CD14-positive monocyte (primary cell): ENCODE measurements around the gene PTGDR. TPM values are rescaled to one million over a fixed set of nuclear protein-coding genes. Genes with fewer than 3 reads are reported as not detected.

Source experiments
- DNase-seq, 3 donors: peaks; one replicate each; pipeline ENCODE4 v3.0.0-alpha.2; 2011 to 2022
- H2AFZ ChIP-seq: 2 replicates; pipeline ENCODE4 v1.6.0; 2012; ENCODE audit warnings: mild to moderate bottlenecking, low read depth, low read length, inconsistent platforms; ENCODE audit not compliant: insufficient read depth, poor library complexity, severe bottlenecking
- H3K27ac ChIP-seq, 2 donors: 1 replicate in 1 of 2; 2 replicates in 1 of 2; pipeline ENCODE4 v1.5.1; 2012 to 2013; ENCODE audit warnings: low read length in 2 of 2, control low read depth in 1 of 2, inconsistent platforms in 1 of 2, low read depth in 1 of 2, mild to moderate bottlenecking in 1 of 2
- H3K27me3 ChIP-seq, 2 donors: one replicate each; pipeline versions ENCODE4 v1.6.0 to v1.6.1; 2011 to 2013; ENCODE audit warnings: low read length in 2 of 2; ENCODE audit not compliant: control insufficient read depth in 2 of 2, insufficient read depth in 2 of 2
- H3K36me3 ChIP-seq, 2 donors: replicated peaks in 1 of 2; 1 replicate in 1 of 2; 2 replicates in 1 of 2; pipeline versions ENCODE4 v1.5.1 to v1.6.1; 2012 to 2013; ENCODE audit warnings: low read length in 2 of 2, control low read depth in 1 of 2, inconsistent platforms in 1 of 2, mild to moderate bottlenecking in 1 of 2; ENCODE audit not compliant: insufficient read depth in 2 of 2, control insufficient read depth in 1 of 2
- H3K4me1 ChIP-seq, 2 donors: 1 replicate in 1 of 2; 2 replicates in 1 of 2; pipeline versions ENCODE4 v1.5.1 to v1.6.1; 2012 to 2013; ENCODE audit warnings: low read length in 2 of 2, control low read depth in 1 of 2, inconsistent platforms in 1 of 2, mild to moderate bottlenecking in 1 of 2, moderate library complexity in 1 of 2; ENCODE audit not compliant: insufficient read depth in 2 of 2, control insufficient read depth in 1 of 2
- H3K4me2 ChIP-seq: replicated peaks from 2 replicates; pipeline ENCODE3; 2012; ENCODE audit warnings: low read length, moderate library complexity, mild to moderate bottlenecking; ENCODE audit not compliant: poor library complexity, severe bottlenecking; ENCODE audit errors: extremely low read depth
- H3K4me3 ChIP-seq, 3 experiments: fragments of 200-600 bp in 1 of 3; sonication (generic) in 1 of 3; replicated peaks in 1 of 3; 1 replicate in 2 of 3; 2 replicates in 1 of 3; pipeline ENCODE4 v1.5.1; 2011 to 2013; ENCODE audit warnings: low read length in 3 of 3, mild to moderate bottlenecking in 3 of 3, control low read depth in 2 of 3, low read depth in 2 of 3, inconsistent platforms in 1 of 3, moderate library complexity in 1 of 3
- H3K79me2 ChIP-seq: 2 replicates; pipeline ENCODE4 v1.6.0; 2012; ENCODE audit warnings: mild to moderate bottlenecking, control low read depth, inconsistent platforms, low read length, moderate library complexity; ENCODE audit not compliant: insufficient read depth
- H3K9ac ChIP-seq: 2 replicates; pipeline ENCODE4 v1.6.0; 2017; ENCODE audit warnings: low read length, mild to moderate bottlenecking; ENCODE audit not compliant: insufficient read depth, poor library complexity, severe bottlenecking
- H3K9me3 ChIP-seq, 2 donors: replicated peaks in 1 of 2; 1 replicate in 1 of 2; 2 replicates in 1 of 2; pipeline versions ENCODE4 v1.5.1 to v1.6.1; 2012 to 2013; ENCODE audit warnings: low read length in 2 of 2, control low read depth in 1 of 2; ENCODE audit not compliant: control insufficient read depth in 1 of 2, insufficient read depth in 1 of 2
- H4K20me1 ChIP-seq: 2 replicates; pipeline ENCODE4 v1.6.0; 2012; ENCODE audit warnings: mild to moderate bottlenecking, low read length, control low read depth, moderate library complexity; ENCODE audit not compliant: insufficient read depth
- H3K27ac Mint-ChIP-seq, 7 donors: one replicate each; pipeline ENCODE4 v1.8.0; 2020; ENCODE audit warnings: mild to moderate bottlenecking in 7 of 7, mixed read lengths in 7 of 7, moderate library complexity in 6 of 7, inconsistent platforms in 2 of 7
- H3K27me3 Mint-ChIP-seq, 3 donors: one replicate each; pipeline ENCODE4 v1.8.0; 2021 to 2022; ENCODE audit warnings: low read depth in 3 of 3, mild to moderate bottlenecking in 3 of 3, mixed read lengths in 3 of 3, moderate library complexity in 3 of 3, inconsistent platforms in 1 of 3
- H3K36me3 Mint-ChIP-seq, 2 donors: one replicate each; pipeline ENCODE4 v1.8.0; 2020; ENCODE audit warnings: mixed read lengths in 2 of 2, inconsistent platforms in 1 of 2, mild to moderate bottlenecking in 1 of 2
- H3K4me1 Mint-ChIP-seq: one replicate; pipeline ENCODE4 v1.8.0; 2020; ENCODE audit warnings: mild to moderate bottlenecking, mixed read lengths
- H3K4me3 Mint-ChIP-seq, 2 donors: one replicate each; pipeline ENCODE4 v1.8.0; 2020; ENCODE audit warnings: mild to moderate bottlenecking in 2 of 2, mixed read lengths in 2 of 2, moderate library complexity in 1 of 2
- H3K9me3 Mint-ChIP-seq, 7 donors: one replicate each; pipeline ENCODE4 v1.8.0; 2020 to 2022; ENCODE audit warnings: mixed read lengths in 7 of 7, mild to moderate bottlenecking in 6 of 7, moderate library complexity in 6 of 7, inconsistent platforms in 2 of 7
- CTCF ChIP-seq: fragments of 200-600 bp; IDR thresholded peaks from one replicate; pipeline ENCODE4 v1.8.0; 2022; ENCODE audit warnings: antibody characterized with exemption, mild to moderate bottlenecking
- WGBS: methylation state at CpG from one replicate; pipeline ENCODE4 v1.1.5; 2013; ENCODE audit warnings: missing lambda C conversion rate; ENCODE audit not compliant: insufficient coverage; 5-methylcytosine and 5-hydroxymethylcytosine counted together
- intact Hi-C, 2 donors: fragments of 100-400 bp; cut with micrococcal nuclease; formaldehyde crosslinking; loops; one replicate each; pipeline versions ENCODE4 v1.15.0 to v1.15.1; 2023
- polyA plus RNA-seq, 3 donors: library from polyadenylated mRNA; depleted of rRNA in 1 of 3; unstranded in 2 of 3; stranded (reverse) in 1 of 3; fragments of 300-500 nt in 2 of 3; fragments of >200 nt in 1 of 3; fragmentation: Illumina TruSeq in 2 of 3; gene quantifications; 1 replicate in 2 of 3; 2 replicates in 1 of 3; pipeline ENCODE4 v1.2.3, GENCODE V29; 2012 to 2021

Gene PTGDR
- polyA plus RNA-seq, 3 donors = not detected

DNA sequence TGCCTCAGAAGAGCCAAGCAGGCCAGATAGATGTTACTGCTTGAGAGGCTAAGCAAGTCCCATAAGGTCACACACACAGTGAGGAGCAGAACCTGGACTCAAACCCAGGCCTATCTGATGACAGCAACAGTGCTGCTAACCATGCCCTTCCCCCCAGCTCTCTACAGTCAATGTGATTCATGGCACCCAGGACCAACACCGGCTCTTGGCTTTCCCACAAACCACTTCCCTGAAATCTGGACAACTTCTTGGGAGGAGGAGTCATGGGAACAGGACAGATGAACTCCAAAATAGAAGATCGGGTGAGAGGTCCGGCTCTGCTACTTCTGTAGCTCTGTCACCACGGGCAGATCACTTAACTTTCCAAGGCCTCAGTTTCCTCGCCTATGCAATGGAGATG, 716 bp upstream of the PTGDR start:
- intact Hi-C loops = no loop called here
- H3K27ac Mint-ChIP-seq = peak overlapping the region in 1 of 7 donors; percentile 51

DNA sequence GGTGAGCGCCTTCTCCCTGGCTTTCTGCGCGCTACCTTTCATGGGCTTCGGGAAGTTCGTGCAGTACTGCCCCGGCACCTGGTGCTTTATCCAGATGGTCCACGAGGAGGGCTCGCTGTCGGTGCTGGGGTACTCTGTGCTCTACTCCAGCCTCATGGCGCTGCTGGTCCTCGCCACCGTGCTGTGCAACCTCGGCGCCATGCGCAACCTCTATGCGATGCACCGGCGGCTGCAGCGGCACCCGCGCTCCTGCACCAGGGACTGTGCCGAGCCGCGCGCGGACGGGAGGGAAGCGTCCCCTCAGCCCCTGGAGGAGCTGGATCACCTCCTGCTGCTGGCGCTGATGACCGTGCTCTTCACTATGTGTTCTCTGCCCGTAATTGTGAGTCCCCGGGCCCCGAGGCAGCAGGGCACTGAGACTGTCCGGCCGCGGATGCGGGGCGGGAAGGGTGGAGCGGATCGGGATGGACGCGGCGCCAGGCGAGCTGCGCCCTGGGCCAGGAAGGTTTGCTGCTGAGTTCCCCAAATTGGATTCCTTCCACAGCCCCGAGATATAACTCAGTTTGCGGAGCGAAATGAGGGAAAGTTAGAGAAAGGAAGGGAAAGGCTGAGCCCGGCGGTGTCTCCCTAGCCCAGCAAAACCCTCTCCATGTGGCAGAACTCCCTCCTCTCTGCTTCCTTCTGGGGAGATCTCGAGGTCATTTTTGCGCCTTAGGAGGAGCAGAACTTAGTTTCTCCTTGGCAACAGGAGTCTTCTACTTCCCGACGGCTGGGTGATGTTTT, 972 bp downstream of the PTGDR start:
- no peak overlapping the region for H3K9ac ChIP-seq
- under 1% methylated on average over 47 of the region's 54 CpGs for WGBS
- no peak overlapping the region for H3K27ac ChIP-seq
- no peak overlapping the region for H2AFZ ChIP-seq
- no peaks in the 10 kb centered on the region for H4K20me1 ChIP-seq
- H3K27me3 ChIP-seq = peaks cover 71 to 92% of the 10 kb centered on the region in 2 donors
- Mint-ChIP-seq H3K36me3 (peaks cover 3 to 7% of the 10 kb centered on the region in 2 donors), H3K4me3 (peak overlapping the region; percentile 52 to 90), H3K27me3 (peaks cover 80 to 92% (median 87%) of the 10 kb centered on the region in 3 donors), H3K4me1 (peaks cover 32% of the 10 kb centered on the region), H3K27ac (peak overlapping the region in 1 of 7 donors; percentile 54), H3K9me3 (peaks cover 0 to 13% (median 5%) of the 10 kb centered on the region in 7 donors)
- intact Hi-C loops = no loop called here
- H3K9me3 ChIP-seq = peaks cover 0 to 25% of the 10 kb centered on the region in 2 donors
- no peak overlapping the region for H3K4me3 ChIP-seq
- H3K36me3 ChIP-seq = no peaks in the 10 kb centered on the region
- DNase-seq = no peak
- peak overlapping the region; percentile 20 for H3K4me2 ChIP-seq
- TF ChIP-seq CTCF = no peak
- no peaks in the 10 kb centered on the region for H3K79me2 ChIP-seq
- peaks cover 25 to 26% of the 10 kb centered on the region in 2 donors for H3K4me1 ChIP-seq

More for the DNA sequence above, 716 bp upstream of the PTGDR start:
- Histone ChIP-seq H3K9ac (no peak overlapping the region), H3K4me2 (no peak overlapping the region), H3K27ac (no peak overlapping the region), H2AFZ (no peak overlapping the region), H3K79me2 (no peaks in the 10 kb centered on the region), H4K20me1 (no peaks in the 10 kb centered on the region), H3K27me3 (peaks cover 75 to 94% of the 10 kb centered on the region in 2 donors), H3K4me1 (peaks cover 25 to 26% of the 10 kb centered on the region in 2 donors), H3K36me3 (no peaks in the 10 kb centered on the region), H3K4me3 (no peak overlapping the region), H3K9me3 (peaks cover 0 to 25% of the 10 kb centered on the region in 2 donors)
- no peak for TF ChIP-seq CTCF
- Mint-ChIP-seq H3K9me3 (peaks cover 0 to 13% (median 5%) of the 10 kb centered on the region in 7 donors), H3K4me1 (peaks cover 32% of the 10 kb centered on the region), H3K27me3 (peaks cover 77 to 86% (median 83%) of the 10 kb centered on the region in 3 donors), H3K36me3 (peaks cover 3 to 7% of the 10 kb centered on the region in 2 donors), H3K4me3 (peak overlapping the region in 1 of 2 donors; percentile 90)
- no peak for DNase-seq
- 65% methylated on average over 4 of the region's 5 CpGs for WGBS
